Measurements from ENCODE around the gene KLHDC8A.
A peak's percentile ranks its signal among the peaks of the same experiment; 100 is the strongest.
"Not testable (repeated sequence)": the region's sequence is repeated elsewhere in the genome, so short reads cannot be mapped to it uniquely, and the experiment has no call there.

KLHDC8A gene

GRCh38 chr1:205370780-205371179 lies 14.1 kb upstream of the KLHDC8A start:
- Histone ChIP-seq H3K9me3 (ENCODE audit: control insufficient read depth, insufficient read depth, low read length) (no peaks in the 10 kb centered on the region), H3K9ac (ENCODE audit: low read depth, low read length) (no peak overlapping the region), H3K4me1 (ENCODE audit: control insufficient read depth, insufficient read depth, low read length) (peaks cover 42% of the 10 kb centered on the region), H3K27me3 (ENCODE audit: control insufficient read depth, insufficient read depth, low read length) (0 out of 2 replicates have a peak, but pooled peaks cover 9% of the 10 kb centered on the region), H3K36me3 (ENCODE audit: control insufficient read depth, insufficient read depth, low read length) (no peaks in the 10 kb centered on the region), H3K27ac (ENCODE audit: low read depth, low read length) (no peak overlapping the region), H3K4me3 (ENCODE audit: low read depth, low read length) (no peak overlapping the region)

DNA sequence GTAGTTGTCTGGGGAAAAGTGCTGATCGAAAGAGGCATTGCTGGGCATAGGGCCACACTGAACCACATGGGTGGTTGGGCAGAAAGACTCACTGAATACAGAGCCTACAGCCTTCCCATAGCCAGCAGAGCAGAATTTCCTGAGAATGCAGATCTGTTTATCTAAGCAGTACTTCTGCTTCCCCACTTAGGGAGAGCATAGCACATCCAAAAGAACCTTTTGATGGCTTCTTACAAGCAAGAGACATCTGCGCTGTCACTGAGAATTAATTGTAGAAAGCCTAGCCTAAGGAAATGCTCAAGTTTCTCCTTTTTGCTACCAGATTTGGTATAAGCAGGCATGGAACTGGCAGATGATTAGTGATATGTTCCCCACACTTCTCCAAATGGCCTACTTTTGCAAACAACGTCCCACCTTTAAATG lies 13.0 kb upstream of the KLHDC8A start:
- Histone ChIP-seq H3K4me1 (ENCODE audit: control insufficient read depth, insufficient read depth, low read length) (peaks cover 36% of the 10 kb centered on the region), H3K4me3 (ENCODE audit: low read depth, low read length) (no peak overlapping the region), H3K36me3 (ENCODE audit: control insufficient read depth, insufficient read depth, low read length) (no peaks in the 10 kb centered on the region), H3K9ac (ENCODE audit: low read depth, low read length) (no peak overlapping the region), H3K9me3 (ENCODE audit: control insufficient read depth, insufficient read depth, low read length) (no peaks in the 10 kb centered on the region), H3K27me3 (ENCODE audit: control insufficient read depth, insufficient read depth, low read length) (0 out of 2 replicates have a peak, but pooled peaks cover 5% of the 10 kb centered on the region), H3K27ac (ENCODE audit: low read depth, low read length) (no peak overlapping the region)

DNA sequence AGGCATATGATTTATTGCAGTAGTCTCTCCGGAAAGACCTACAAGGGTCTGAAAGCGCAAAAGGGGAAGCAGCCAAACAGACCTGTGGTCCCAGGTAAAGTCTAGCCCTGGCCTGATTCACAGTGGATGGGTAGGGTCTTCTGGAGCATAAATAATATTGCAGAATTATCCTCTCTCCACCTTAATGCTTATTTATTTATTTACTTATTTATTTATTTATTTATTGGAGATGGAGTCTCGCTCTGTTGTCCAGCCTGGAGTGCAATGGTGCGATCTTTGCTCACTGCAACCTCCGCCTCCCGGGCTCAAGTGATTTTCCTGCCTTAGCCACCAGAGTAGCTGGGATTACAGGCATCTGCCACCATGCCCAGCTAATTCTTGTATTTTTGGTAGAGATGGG lies 11.8 kb upstream of the KLHDC8A start:
- no peaks in the 10 kb centered on the region for H3K9me3 ChIP-seq (ENCODE audit: control insufficient read depth, insufficient read depth, low read length)
- H3K4me1 ChIP-seq (ENCODE audit: control insufficient read depth, insufficient read depth, low read length) = peaks cover 23% of the 10 kb centered on the region
- no peak overlapping the region for H3K4me3 ChIP-seq (ENCODE audit: low read depth, low read length)
- no peak overlapping the region for H3K9ac ChIP-seq (ENCODE audit: low read depth, low read length)
- no peak overlapping the region for H3K27ac ChIP-seq (ENCODE audit: low read depth, low read length)
- H3K36me3 ChIP-seq (ENCODE audit: control insufficient read depth, insufficient read depth, low read length) = no peaks in the 10 kb centered on the region
- H3K27me3 ChIP-seq (ENCODE audit: control insufficient read depth, insufficient read depth, low read length) = no peaks in the 10 kb centered on the region

DNA sequence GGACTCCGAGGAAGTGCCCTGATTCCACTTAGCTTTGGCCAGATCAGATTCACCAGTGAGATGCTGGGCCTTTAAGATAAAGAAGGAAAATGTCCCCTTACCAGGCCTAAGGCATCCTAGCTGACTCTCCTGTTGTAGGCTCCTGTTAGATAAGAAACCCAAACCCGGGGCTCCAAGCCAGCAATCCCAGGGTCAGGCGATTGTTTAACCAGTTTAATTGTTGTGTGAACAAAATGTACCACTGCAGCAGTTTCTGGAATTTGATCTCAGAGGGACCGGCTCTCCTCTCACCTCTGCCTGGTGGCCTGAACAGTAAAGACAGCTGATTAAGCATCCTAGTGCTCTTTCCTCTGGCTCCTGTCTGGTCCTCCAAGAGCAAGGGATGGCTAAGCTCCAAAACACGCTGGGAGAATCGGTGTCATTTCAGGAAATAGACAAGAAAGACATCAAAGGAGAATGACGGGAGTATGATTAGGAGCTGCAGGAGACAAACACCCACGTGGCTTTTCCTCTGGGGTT lies 9.3 kb upstream of the KLHDC8A start:
- Histone ChIP-seq H3K4me1 (ENCODE audit: control insufficient read depth, insufficient read depth, low read length) (peaks cover 4% of the 10 kb centered on the region; the same call in 1 of the 2 replicates), H3K36me3 (ENCODE audit: control insufficient read depth, insufficient read depth, low read length) (no peaks in the 10 kb centered on the region), H3K27me3 (ENCODE audit: control insufficient read depth, insufficient read depth, low read length) (no peaks in the 10 kb centered on the region), H3K9ac (ENCODE audit: low read depth, low read length) (no peak overlapping the region), H3K9me3 (ENCODE audit: control insufficient read depth, insufficient read depth, low read length) (no peaks in the 10 kb centered on the region), H3K27ac (ENCODE audit: low read depth, low read length) (no peak overlapping the region), H3K4me3 (ENCODE audit: low read depth, low read length) (no peak overlapping the region)

GRCh38 chr1:205365086-205365485 lies 8.4 kb upstream of the KLHDC8A start:
- not testable (repeated sequence) for H3K36me3 ChIP-seq (ENCODE audit: control insufficient read depth, insufficient read depth, low read length)

GRCh38 chr1:205360891-205361290 lies 4.2 kb upstream of the KLHDC8A start:
- no peak overlapping the region for H3K27ac ChIP-seq (ENCODE audit: low read depth, low read length)
- no peaks in the 10 kb centered on the region for H3K36me3 ChIP-seq (ENCODE audit: control insufficient read depth, insufficient read depth, low read length)
- no peak overlapping the region for H3K9ac ChIP-seq (ENCODE audit: low read depth, low read length)
- no peak overlapping the region for H3K4me3 ChIP-seq (ENCODE audit: low read depth, low read length)
- peaks cover 29% of the 10 kb centered on the region for H3K4me1 ChIP-seq (ENCODE audit: control insufficient read depth, insufficient read depth, low read length)
- H3K27me3 ChIP-seq (ENCODE audit: control insufficient read depth, insufficient read depth, low read length) = no peaks in the 10 kb centered on the region
- H3K9me3 ChIP-seq (ENCODE audit: control insufficient read depth, insufficient read depth, low read length) = no peaks in the 10 kb centered on the region

More at GRCh38 chr1:205365086-205365485, 8.4 kb upstream of the KLHDC8A start:
- not testable (repeated sequence) for H3K27ac ChIP-seq (ENCODE audit: low read depth, low read length); H3K4me1 ChIP-seq (ENCODE audit: control insufficient read depth, insufficient read depth, low read length); H3K9ac ChIP-seq (ENCODE audit: low read depth, low read length); H3K27me3 ChIP-seq (ENCODE audit: control insufficient read depth, insufficient read depth, low read length); H3K4me3 ChIP-seq (ENCODE audit: low read depth, low read length); H3K9me3 ChIP-seq (ENCODE audit: control insufficient read depth, insufficient read depth, low read length)

GRCh38 chr1:205359771-205360565 lies 3.2 kb upstream of the KLHDC8A start:
- peaks cover 36% of the 10 kb centered on the region for H3K4me1 ChIP-seq (ENCODE audit: control insufficient read depth, insufficient read depth, low read length)
- no peak overlapping the region for H3K27ac ChIP-seq (ENCODE audit: low read depth, low read length)
- no peaks in the 10 kb centered on the region for H3K27me3 ChIP-seq (ENCODE audit: control insufficient read depth, insufficient read depth, low read length)
- no peaks in the 10 kb centered on the region for H3K9me3 ChIP-seq (ENCODE audit: control insufficient read depth, insufficient read depth, low read length)
- no peaks in the 10 kb centered on the region for H3K36me3 ChIP-seq (ENCODE audit: control insufficient read depth, insufficient read depth, low read length)
- H3K4me3 ChIP-seq (ENCODE audit: low read depth, low read length) = no peak overlapping the region
- H3K9ac ChIP-seq (ENCODE audit: low read depth, low read length) = no peak overlapping the region

DNA sequence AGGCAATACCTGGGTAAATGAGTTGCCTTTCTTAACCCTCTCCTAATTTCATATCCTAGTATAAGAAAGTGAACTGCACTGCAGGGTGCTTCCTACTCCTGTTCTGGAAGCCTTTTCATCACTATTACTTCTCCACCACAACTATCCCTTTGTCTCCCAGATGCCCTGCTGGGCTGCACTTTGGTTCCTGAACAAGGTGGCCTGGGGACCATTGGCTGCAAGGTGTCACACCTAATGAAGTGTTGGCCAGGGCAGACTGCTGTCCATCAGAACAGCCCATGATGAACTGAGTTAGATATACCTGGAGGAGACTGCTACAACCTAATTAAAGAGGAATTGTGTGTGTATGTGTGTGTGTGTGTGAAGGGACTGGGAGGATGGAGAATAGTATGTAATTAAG lies 1.9 kb upstream of the KLHDC8A start:
- Histone ChIP-seq H3K27ac (ENCODE audit: low read depth, low read length) (no peak overlapping the region), H3K9ac (ENCODE audit: low read depth, low read length) (no peak overlapping the region), H3K36me3 (ENCODE audit: control insufficient read depth, insufficient read depth, low read length) (no peaks in the 10 kb centered on the region), H3K4me3 (ENCODE audit: low read depth, low read length) (no peak overlapping the region), H3K4me1 (ENCODE audit: control insufficient read depth, insufficient read depth, low read length) (peaks cover 47% of the 10 kb centered on the region), H3K9me3 (ENCODE audit: control insufficient read depth, insufficient read depth, low read length) (no peaks in the 10 kb centered on the region), H3K27me3 (ENCODE audit: control insufficient read depth, insufficient read depth, low read length) (no peaks in the 10 kb centered on the region)

- no peak overlapping the region for H3K4me3 ChIP-seq (ENCODE audit: low read depth, low read length)
- no peaks in the 10 kb centered on the region for H3K36me3 ChIP-seq (ENCODE audit: control insufficient read depth, insufficient read depth, low read length)
- no peak overlapping the region for H3K27ac ChIP-seq (ENCODE audit: low read depth, low read length)
- H3K9me3 ChIP-seq (ENCODE audit: control insufficient read depth, insufficient read depth, low read length) = no peaks in the 10 kb centered on the region
- H3K9ac ChIP-seq (ENCODE audit: low read depth, low read length) = no peak overlapping the region
- no peaks in the 10 kb centered on the region for H3K27me3 ChIP-seq (ENCODE audit: control insufficient read depth, insufficient read depth, low read length)
- peaks cover 51% of the 10 kb centered on the region for H3K4me1 ChIP-seq (ENCODE audit: control insufficient read depth, insufficient read depth, low read length)
Measured at GRCh38 chr1:205357567-205357966, 845 bp upstream of the KLHDC8A start.

GRCh38 chr1:205355075-205355453 lies 1.7 kb downstream of the KLHDC8A start:
- H3K36me3 ChIP-seq (ENCODE audit: control insufficient read depth, insufficient read depth, low read length) = no peaks in the 10 kb centered on the region
- H3K27ac ChIP-seq (ENCODE audit: low read depth, low read length) = peak overlapping the region; percentile 11
- no peak overlapping the region for H3K9ac ChIP-seq (ENCODE audit: low read depth, low read length)
- H3K4me3 ChIP-seq (ENCODE audit: low read depth, low read length) = no peak overlapping the region
- no peaks in the 10 kb centered on the region for H3K27me3 ChIP-seq (ENCODE audit: control insufficient read depth, insufficient read depth, low read length)
- H3K4me1 ChIP-seq (ENCODE audit: control insufficient read depth, insufficient read depth, low read length) = peaks cover 68% of the 10 kb centered on the region
- H3K9me3 ChIP-seq (ENCODE audit: control insufficient read depth, insufficient read depth, low read length) = no peaks in the 10 kb centered on the region

DNA sequence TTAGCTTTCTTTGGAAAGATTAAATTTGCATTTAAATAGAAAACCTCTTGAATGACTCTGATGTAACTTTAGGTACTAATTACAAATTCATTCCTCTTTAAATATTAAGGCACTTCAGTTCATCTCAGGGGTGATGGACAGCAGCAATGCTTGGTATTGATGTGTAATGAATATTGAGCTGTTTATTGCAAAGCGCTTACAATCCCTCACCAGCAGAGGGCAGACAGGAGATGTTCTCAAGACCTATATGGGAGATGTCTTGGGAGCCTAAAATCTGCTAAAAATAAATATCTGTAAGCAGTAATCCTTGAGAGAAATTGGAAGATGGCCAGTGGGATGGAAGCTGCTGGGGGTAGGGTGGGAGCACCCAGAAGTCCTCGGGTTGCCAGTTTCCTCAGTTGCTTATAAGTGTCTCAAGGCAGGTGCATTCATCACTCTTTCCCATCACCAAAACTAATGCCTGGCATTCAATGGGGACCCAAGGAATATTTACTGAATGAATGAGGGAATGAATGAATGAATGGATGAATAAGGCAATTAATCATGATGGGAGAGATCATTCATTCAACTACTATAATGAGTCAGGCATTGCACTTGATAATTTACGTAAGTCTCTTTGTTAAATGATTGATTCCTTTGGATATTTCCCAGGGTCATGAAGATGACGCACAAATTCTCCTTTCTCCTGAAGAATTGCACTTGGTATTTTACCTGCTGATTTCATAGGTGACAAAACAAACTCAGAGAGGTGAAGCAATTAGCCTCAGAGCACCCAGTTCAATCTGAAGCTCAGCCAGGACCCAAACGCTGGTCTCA lies 2.3 kb downstream of the KLHDC8A start:
- no peaks in the 10 kb centered on the region for H3K27me3 ChIP-seq (ENCODE audit: control insufficient read depth, insufficient read depth, low read length)
- H3K4me3 ChIP-seq (ENCODE audit: low read depth, low read length) = no peak overlapping the region
- no peak overlapping the region for H3K9ac ChIP-seq (ENCODE audit: low read depth, low read length)
- peaks cover 69% of the 10 kb centered on the region for H3K4me1 ChIP-seq (ENCODE audit: control insufficient read depth, insufficient read depth, low read length)
- no peaks in the 10 kb centered on the region for H3K9me3 ChIP-seq (ENCODE audit: control insufficient read depth, insufficient read depth, low read length)
- peak overlapping the region; percentile 11 for H3K27ac ChIP-seq (ENCODE audit: low read depth, low read length)
- no peaks in the 10 kb centered on the region for H3K36me3 ChIP-seq (ENCODE audit: control insufficient read depth, insufficient read depth, low read length)
